ENCODE measurements around the gene MYO5B. TPM values are rescaled to one million over a fixed set of nuclear protein-coding genes. Genes with fewer than 3 reads are reported as not detected.

The MYO5B gene
- total and polyA plus RNA-seq, 8 donors: 9.0 to 25.5 (median 12.1) TPM

DNA sequence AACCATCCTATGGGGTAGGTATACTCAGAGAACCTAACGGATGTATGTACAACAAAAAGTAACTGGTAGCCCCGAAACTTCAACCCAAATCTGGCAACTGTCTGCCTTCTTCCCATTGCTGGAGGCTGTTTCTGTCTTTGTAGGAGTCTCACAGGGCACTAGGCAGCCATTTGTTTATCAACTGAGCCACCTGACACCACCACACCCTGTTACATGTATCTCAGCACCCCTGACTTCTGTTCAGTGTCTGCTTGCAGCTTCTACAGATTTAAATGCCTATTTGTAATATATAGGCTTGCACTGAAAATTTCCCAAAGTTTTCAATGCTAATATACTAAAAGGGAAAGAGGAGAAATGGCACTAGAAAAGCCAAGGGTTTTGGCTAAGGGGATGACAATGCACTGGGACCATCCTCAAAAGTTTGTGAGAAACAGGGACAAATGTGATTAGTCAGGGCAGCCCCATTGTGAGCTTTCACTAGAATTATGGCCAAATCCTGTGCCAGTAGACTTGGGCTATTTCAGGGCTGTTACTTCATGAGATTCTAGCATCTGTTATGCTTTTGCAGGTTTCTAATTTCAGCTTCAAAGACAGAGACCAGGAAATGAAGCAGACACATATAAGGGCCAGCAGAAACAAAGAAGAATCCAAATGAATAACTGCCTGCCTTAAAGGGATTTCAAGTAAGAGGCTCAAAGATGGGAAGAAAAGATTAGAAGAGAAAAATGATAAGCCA lies 103.3 kb downstream of the MYO5B start:
- H3K9me3 ChIP-seq: no peaks in the 10 kb centered on the region
- H3K4me1 ChIP-seq: no peaks in the 10 kb centered on the region
- ATAC-seq (no peak), DNase-seq (no peak)
- no peak overlapping the region for H3K27ac ChIP-seq
- no peak overlapping the region for H3K4me3 ChIP-seq
- H3K36me3 ChIP-seq: no peaks in the 10 kb centered on the region
- no peak for TF ChIP-seq CTCF (IDR thresholded peaks at IDR 0.05)
- peaks cover 0 to 5% of the 10 kb centered on the region in 2 donors for H3K27me3 ChIP-seq
- intact Hi-C loops (cut with DNase I): no loop called here

DNA sequence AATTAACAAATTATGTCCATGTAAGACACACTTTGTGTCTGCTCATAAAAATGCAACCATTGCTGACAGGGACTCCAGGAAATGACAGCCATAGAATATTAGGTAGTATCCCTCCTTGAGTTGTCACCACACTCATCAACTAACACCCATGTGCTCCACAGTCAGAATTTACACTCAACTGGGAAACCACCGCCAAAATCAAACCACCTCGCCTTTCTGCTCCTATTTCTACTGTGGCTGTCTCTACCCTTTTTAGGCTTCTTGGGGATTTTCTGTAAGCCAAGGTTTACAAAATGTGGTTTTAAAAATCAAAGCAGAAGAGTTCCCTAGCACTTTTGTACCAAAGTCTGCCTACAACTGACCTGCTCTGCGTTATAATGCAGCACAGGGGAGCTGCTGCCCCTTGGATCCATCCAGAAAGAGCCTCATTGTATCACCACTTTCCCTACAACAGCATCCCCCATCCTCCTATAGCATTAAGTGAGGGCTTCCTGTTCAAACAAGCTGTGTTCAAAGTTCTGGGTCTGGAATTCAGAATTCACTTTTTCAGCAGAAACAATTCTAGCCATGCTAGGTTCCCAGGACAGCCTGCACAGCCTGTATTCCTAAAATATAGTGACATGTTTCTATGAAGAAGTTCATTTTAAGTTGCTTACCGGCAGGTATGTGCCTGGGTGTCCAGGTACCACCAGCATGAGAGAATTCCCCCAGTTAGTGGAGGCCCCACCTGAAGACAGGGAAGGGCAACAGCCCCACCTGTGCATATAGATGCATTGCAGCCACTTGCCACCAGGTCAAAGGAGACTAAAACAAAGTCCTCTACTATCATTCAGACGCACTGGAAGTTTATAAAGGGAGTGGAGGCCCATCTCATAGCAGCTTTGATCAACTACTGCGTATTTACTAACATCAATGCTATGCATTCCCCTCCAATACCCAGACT lies 104.3 kb downstream of the MYO5B start:
- no peak overlapping the region for H3K27ac ChIP-seq
- no peak for ATAC-seq
- no peak for TF ChIP-seq CTCF (IDR thresholded peaks at IDR 0.05)

GRCh38 chr18:50089702-50090101 lies 105.2 kb downstream of the MYO5B start:
- ATAC-seq: no peak
- intact Hi-C loops (cut with DNase I): no loop called here
- Histone ChIP-seq H3K27ac (no peak overlapping the region), H3K4me3 (no peak overlapping the region), H3K9me3 (no peaks in the 10 kb centered on the region), H3K36me3 (no peaks in the 10 kb centered on the region), H3K27me3 (peaks cover 0 to 5% of the 10 kb centered on the region in 2 donors), H3K4me1 (no peaks in the 10 kb centered on the region)
- TF ChIP-seq CTCF (IDR thresholded peaks at IDR 0.05): no peak
- DNase-seq: no peak

More for the DNA sequence above, 104.3 kb downstream of the MYO5B start:
- intact Hi-C loops (cut with DNase I): no loop called here
- Histone ChIP-seq H3K4me1 (no peaks in the 10 kb centered on the region), H3K9me3 (no peaks in the 10 kb centered on the region), H3K4me3 (no peak overlapping the region), H3K27me3 (peaks cover 0 to 5% of the 10 kb centered on the region in 2 donors), H3K36me3 (no peaks in the 10 kb centered on the region)
- no peak for DNase-seq

DNA sequence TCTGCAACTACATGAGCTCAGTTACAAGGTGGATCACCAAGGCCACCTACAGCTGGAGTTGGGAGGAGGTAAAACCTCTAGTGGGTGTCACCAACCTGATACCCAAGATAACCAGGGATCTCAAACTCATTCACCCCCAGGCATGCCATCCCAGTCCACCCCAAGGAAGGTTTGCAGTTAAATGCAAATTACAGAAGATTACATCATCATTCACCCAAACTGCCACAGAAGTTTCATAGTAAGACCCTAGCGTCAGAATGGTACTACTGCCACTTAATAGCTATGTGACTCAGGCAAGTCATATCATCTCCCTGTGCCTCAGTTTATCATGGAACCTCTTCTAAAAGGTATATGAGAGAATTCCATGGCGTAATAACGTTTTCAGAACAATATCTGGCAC lies 111.2 kb downstream of the MYO5B start:
- Histone ChIP-seq H3K9me3 (no peaks in the 10 kb centered on the region), H3K4me1 (no peaks in the 10 kb centered on the region), H3K27me3 (peaks cover 0 to 5% of the 10 kb centered on the region in 2 donors), H3K4me3 (no peak overlapping the region), H3K36me3 (no peaks in the 10 kb centered on the region), H3K27ac (no peak overlapping the region)
- intact Hi-C loops (cut with DNase I): no loop called here
- no peak for TF ChIP-seq CTCF (IDR thresholded peaks at IDR 0.05)
- no peak for DNase-seq
- no peak for ATAC-seq
